WTC11 (cell line): ENCODE data around the gene LRRC40.

ENCODE experiments used
- ATF2 ChIP-seq: sonication (generic); formaldehyde crosslinking; IDR thresholded peaks from 2 replicates; pipeline ENCODE4 v1.8.1; 2022; ENCODE audit warnings: low read depth, missing genetic modification reagents, borderline replicate concordance
- CBFB ChIP-seq: sonication (generic); formaldehyde crosslinking; IDR thresholded peaks from 2 replicates; pipeline ENCODE4 v1.8.1; 2022; ENCODE audit warnings: mild to moderate bottlenecking, low read depth, missing genetic modification reagents
- CREB1 ChIP-seq: sonication (generic); formaldehyde crosslinking; IDR thresholded peaks from 2 replicates; pipeline ENCODE4 v1.8.0; 2023; ENCODE audit warnings: mild to moderate bottlenecking, missing genetic modification reagents
- CREM ChIP-seq: sonication (generic); formaldehyde crosslinking; IDR thresholded peaks from 2 replicates; pipeline ENCODE4 v1.8.1; 2022; ENCODE audit warnings: mild to moderate bottlenecking, missing genetic modification reagents, moderate library complexity
- CTCF ChIP-seq: fragments of 200-600 bp; IDR thresholded peaks from 2 replicates; pipeline ENCODE4 v1.8.0; 2022; ENCODE audit warnings: antibody characterized with exemption
- E2F1 ChIP-seq: sonication (generic); formaldehyde crosslinking; IDR thresholded peaks from 2 replicates; pipeline ENCODE4 v1.8.0; 2022; ENCODE audit warnings: mild to moderate bottlenecking, missing genetic modification reagents
- ELF4 ChIP-seq: sonication (generic); formaldehyde crosslinking; IDR thresholded peaks from 2 replicates; pipeline ENCODE4 v1.8.1; 2022; ENCODE audit warnings: low read depth, mild to moderate bottlenecking, moderate library complexity, missing genetic modification reagents
- MAX ChIP-seq: sonication (generic); formaldehyde crosslinking; IDR thresholded peaks from 2 replicates; pipeline ENCODE4 v1.8.0; 2022; ENCODE audit warnings: mild to moderate bottlenecking, missing genetic modification reagents
- MLX ChIP-seq: sonication (generic); formaldehyde crosslinking; IDR thresholded peaks from 2 replicates; pipeline ENCODE4 v1.8.1; 2023; ENCODE audit warnings: mild to moderate bottlenecking, missing genetic modification reagents, moderate library complexity
- SMAD3 ChIP-seq: sonication (generic); formaldehyde crosslinking; IDR thresholded peaks from 2 replicates; pipeline ENCODE4 v1.8.0; 2022; ENCODE audit warnings: missing genetic modification reagents, mild to moderate bottlenecking, borderline replicate concordance
- ZNF423 ChIP-seq: fragments of 250-450 bp; sonication (Bioruptor Pico); IDR thresholded peaks from 2 replicates; pipeline ENCODE4 v2.1.2; 2022; ENCODE audit warnings: mild to moderate bottlenecking, moderate library complexity
- TF ChIP-seq, protein P1 (sequence below): sonication (generic); formaldehyde crosslinking; IDR thresholded peaks from 2 replicates; pipeline ENCODE4 v1.8.1; 2022; ENCODE audit warnings: mild to moderate bottlenecking, moderate library complexity, missing genetic modification reagents
- TF ChIP-seq, protein P2 (sequence below): sonication (generic); formaldehyde crosslinking; IDR thresholded peaks from 2 replicates; pipeline ENCODE4 v1.8.1; 2023; ENCODE audit warnings: mild to moderate bottlenecking, moderate library complexity, missing genetic modification reagents
- TF ChIP-seq, protein P3 (sequence below): sonication (generic); formaldehyde crosslinking; IDR thresholded peaks from 2 replicates; pipeline ENCODE4 v1.8.0; 2023; ENCODE audit warnings: missing genetic modification reagents, mild to moderate bottlenecking, borderline replicate concordance

- TF ChIP-seq SMAD3 (CRISPR knock-in tag) (no peak), MAX (CRISPR knock-in tag) (no peak), CTCF (no peak), ATF2 (no peak), CBFB (CRISPR knock-in tag) (no peak), ZNF423 (CRISPR knock-in tag) (no peak), CREB1 (CRISPR knock-in tag) (no peak), CREM (no peak), E2F1 (no peak), MLX (CRISPR knock-in tag) (no peak), ELF4 (CRISPR knock-in tag) (no peak)
- TF ChIP-seq, protein P1, sequence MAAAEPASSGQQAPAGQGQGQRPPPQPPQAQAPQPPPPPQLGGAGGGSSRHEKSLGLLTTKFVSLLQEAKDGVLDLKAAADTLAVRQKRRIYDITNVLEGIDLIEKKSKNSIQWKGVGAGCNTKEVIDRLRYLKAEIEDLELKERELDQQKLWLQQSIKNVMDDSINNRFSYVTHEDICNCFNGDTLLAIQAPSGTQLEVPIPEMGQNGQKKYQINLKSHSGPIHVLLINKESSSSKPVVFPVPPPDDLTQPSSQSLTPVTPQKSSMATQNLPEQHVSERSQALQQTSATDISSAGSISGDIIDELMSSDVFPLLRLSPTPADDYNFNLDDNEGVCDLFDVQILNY (CRISPR knock-in tag): no peak
- TF ChIP-seq, protein P2, sequence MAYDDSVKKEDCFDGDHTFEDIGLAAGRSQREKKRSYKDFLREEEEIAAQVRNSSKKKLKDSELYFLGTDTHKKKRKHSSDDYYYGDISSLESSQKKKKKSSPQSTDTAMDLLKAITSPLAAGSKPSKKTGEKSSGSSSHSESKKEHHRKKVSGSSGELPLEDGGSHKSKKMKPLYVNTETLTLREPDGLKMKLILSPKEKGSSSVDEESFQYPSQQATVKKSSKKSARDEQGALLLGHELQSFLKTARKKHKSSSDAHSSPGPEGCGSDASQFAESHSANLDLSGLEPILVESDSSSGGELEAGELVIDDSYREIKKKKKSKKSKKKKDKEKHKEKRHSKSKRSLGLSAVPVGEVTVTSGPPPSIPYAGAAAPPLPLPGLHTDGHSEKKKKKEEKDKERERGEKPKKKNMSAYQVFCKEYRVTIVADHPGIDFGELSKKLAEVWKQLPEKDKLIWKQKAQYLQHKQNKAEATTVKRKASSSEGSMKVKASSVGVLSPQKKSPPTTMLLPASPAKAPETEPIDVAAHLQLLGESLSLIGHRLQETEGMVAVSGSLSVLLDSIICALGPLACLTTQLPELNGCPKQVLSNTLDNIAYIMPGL: no peak
- TF ChIP-seq, protein P3, sequence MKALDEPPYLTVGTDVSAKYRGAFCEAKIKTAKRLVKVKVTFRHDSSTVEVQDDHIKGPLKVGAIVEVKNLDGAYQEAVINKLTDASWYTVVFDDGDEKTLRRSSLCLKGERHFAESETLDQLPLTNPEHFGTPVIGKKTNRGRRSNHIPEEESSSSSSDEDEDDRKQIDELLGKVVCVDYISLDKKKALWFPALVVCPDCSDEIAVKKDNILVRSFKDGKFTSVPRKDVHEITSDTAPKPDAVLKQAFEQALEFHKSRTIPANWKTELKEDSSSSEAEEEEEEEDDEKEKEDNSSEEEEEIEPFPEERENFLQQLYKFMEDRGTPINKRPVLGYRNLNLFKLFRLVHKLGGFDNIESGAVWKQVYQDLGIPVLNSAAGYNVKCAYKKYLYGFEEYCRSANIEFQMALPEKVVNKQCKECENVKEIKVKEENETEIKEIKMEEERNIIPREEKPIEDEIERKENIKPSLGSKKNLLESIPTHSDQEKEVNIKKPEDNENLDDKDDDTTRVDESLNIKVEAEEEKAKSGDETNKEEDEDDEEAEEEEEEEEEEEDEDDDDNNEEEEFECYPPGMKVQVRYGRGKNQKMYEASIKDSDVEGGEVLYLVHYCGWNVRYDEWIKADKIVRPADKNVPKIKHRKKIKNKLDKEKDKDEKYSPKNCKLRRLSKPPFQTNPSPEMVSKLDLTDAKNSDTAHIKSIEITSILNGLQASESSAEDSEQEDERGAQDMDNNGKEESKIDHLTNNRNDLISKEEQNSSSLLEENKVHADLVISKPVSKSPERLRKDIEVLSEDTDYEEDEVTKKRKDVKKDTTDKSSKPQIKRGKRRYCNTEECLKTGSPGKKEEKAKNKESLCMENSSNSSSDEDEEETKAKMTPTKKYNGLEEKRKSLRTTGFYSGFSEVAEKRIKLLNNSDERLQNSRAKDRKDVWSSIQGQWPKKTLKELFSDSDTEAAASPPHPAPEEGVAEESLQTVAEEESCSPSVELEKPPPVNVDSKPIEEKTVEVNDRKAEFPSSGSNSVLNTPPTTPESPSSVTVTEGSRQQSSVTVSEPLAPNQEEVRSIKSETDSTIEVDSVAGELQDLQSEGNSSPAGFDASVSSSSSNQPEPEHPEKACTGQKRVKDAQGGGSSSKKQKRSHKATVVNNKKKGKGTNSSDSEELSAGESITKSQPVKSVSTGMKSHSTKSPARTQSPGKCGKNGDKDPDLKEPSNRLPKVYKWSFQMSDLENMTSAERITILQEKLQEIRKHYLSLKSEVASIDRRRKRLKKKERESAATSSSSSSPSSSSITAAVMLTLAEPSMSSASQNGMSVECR: no peak
Observed at GRCh38 chr1:70208292-70208691, 2.9 kb upstream of the LRRC40 start.
